NCI-H2107 (cell line): Measurements from ENCODE around the gene BABAM2.

Experiments
- DNase-seq: peaks from one replicate; lab custom pipeline; 2025; lab: John Stamatoyannopoulos, UW

Gene BABAM2

DNA sequence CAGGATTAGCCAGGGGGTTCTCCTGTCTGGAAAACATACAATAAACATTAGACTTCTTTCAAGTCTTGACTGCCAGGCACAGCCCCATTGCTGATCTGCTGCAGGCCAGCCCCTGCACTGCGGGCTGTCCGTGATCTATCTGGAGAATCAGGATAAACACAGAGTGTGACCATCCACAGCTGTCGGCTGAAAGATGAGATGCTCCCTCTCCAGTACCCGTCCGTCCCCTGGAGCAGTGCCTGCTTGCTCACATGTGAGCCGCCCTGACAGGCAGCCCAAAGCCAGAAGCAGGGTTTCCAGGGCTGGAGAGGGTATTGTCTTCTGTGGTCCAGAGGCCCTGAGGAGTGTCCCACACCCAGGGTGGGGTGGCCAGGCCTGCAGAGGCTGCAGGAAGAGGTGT lies 456.1 kb downstream of the BABAM2 start:
- no peak for DNase-seq

DNA sequence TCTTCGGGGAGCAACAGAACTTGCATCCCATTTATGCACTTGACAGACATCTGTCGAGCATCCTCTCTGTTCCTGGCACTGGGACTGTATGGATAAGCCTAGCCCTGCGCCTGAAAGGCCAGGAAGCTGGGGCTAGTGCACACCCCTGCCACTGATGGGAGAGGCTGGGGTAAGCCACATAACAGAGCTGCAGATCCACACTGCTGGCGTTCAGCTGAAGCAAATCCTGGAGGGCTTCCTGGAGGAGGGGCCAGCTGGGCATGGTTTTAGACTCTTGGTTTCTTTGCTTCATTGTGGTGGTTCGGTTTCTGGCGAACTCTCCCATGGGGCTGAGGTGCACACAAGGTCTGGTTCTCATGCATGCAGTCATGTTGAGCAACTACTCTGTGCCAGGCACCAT lies 456.7 kb downstream of the BABAM2 start:
- no peak for DNase-seq

DNA sequence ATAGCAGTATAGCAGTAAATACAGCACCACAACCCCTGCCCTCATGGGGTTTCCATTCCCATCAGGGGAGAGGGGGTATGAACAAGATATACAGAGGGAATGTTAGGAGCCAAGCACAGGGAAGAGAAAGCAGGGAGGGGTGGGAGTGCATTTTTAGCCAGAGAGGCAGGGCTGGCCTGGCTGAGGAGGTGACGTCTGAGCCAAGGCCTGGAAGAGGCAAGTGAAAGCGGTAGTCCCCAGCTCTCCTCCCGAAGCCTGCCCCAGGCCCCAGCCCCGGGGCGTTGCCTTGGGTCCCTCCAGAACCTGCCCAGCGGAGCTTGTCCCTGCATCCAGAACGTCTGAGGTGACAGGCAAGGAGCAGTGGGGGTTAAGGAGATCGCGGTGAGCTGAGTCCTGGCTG lies 457.1 kb downstream of the BABAM2 start:
- no peak for DNase-seq

DNA sequence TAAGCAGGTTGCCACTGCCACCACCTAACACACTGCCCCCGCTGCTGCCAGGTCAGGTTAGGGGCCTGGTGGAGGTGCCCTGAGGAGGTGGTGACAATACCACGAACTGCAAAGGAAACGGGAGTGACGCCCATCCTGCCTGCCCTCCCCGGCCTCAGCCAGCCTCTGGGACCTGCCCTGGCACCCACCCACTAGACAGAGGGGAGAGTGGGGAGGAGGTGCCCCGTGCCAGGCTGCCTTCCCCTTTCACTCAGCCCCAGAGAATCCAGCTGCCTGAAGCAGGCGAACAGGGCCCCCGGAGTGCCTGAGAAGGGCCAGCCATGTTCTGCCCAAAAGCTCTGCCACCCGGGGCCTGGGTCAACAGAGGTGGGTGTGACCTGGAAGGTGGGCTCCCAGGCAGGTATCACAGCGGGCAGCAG lies 457.6 kb downstream of the BABAM2 start:
- no peak for DNase-seq

DNA sequence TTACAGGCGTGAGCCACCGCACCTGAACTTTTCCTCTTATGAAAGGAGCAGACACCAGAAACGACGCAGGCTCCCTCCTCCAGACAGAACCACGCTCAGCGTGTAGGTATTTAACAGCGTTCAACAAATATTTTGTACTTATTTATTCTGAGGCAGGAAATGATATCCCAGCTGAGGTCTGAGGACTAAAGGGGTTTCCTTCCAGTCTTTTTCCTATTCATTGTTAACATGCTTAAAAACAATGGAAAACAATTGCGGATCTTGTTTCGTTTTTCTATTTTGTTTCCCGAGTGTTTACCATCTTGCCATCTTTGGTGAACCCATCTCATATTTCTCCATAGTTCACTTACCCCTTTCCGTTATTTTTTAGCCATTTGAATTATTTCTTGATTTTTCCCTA lies 458.4 kb downstream of the BABAM2 start:
- DNase-seq: no peak

DNA sequence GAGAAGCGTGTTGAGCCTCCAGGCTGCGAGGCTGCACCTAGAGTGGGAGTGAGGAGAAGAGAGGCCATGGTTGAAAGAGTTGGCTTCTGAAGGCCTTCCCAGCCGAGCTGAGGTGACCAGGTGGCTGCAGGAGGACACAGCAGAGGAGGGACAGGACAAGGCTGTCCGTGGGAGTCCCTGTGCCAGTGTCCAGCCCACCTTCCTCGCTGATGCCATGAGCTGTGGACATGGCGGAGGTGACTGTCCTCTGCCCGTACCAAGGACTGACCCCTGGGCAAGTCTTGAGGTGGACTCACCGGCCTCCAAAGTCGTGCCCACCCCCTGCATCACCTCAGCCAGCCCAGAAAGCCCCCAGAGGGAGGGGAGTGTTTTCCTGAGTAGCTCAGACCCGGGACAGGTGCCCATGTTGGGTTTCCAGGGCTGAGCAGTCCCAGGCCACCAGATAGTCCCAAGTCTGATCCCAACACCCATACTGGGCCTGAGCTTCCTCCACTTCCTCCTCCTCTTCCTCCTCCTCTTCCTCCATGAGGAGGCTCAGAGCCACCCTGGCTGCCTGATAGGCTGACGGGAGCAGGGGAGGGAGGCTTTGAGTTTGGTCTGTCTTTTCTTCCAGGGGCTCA lies 459.1 kb downstream of the BABAM2 start:
- no peak for DNase-seq

DNA sequence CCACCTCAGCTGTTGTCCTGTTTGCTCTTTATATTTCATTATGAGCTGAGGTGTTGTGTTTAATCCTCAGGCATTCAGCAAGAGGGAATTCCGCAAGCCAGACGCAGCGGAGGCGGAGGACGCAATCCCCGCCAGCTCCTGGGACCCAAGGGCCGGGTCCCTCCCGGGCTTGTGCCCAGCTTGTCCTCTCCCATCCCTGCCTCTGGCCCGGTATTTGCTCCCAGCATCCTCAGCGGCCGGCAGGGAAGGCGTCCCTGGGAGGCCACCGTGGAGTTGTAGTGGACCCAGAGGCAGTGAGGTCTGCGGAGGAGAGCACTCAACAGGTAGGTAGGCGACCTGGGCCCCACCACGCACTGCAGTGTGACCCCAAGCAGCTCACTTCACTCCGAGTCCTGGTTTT lies 459.7 kb downstream of the BABAM2 start:
- DNase-seq: no peak

DNA sequence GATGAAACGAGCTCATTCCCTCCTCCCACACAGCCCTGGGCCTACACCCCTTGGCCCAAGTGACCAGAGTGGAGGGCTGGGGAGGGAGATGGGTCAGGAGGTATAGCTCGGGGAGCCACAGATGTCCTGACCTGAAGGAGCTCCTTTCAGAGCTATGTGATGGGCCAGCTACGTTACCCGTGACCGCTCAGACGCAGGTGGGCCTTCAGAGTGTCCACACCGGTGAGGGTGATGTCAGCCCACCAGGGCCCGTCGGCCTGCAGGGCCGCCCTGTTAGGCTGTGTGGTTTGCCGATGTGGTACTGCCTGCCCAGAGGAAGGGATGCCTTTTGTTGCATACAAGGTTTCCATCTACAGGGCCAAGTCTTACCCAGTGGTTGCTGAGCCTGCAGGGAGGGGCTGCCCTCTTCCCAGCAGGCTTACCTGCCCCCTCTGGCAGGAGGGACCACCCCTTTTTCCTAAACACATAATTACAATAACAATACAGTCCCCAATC lies 460.3 kb downstream of the BABAM2 start:
- no peak for DNase-seq

DNA sequence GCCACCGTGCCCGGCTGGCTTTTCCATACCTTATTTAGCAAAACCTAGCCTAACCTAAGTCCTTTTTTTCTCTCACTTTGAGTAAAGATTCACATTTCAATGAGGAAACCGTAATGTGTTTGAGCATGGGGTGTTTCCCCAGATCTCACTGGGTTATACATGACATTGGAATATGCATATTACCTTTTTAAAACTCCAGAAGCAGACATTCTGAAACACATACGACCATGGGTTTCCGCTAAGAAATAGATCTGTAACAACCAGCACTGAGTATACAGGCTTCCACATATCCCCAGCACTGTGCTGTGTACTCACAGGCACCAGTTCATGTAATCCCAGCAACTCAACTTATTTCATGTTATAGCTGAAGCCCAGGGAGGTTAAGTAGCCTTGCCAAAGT lies 461.1 kb downstream of the BABAM2 start:
- DNase-seq: no peak

DNA sequence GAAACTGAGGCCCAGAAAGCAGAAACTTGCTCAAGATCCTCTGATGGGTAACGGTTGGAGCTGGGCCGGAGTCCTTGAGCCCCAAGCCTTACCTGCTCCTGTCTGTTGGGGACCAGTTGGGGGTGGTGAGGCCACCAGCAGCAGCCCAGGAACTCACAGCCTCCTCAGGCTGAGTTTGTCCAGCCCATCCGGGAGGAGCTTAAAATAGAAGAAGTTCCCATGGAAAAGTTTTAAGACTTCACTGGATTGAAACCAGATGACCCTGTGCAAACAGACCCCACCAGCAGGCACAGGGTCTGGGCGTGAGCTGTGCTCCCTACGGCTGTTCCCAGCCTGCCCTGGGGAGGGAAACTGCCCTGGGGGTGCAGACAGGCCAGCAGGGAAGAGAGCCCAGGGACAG lies 461.6 kb downstream of the BABAM2 start:
- DNase-seq: no peak

DNA sequence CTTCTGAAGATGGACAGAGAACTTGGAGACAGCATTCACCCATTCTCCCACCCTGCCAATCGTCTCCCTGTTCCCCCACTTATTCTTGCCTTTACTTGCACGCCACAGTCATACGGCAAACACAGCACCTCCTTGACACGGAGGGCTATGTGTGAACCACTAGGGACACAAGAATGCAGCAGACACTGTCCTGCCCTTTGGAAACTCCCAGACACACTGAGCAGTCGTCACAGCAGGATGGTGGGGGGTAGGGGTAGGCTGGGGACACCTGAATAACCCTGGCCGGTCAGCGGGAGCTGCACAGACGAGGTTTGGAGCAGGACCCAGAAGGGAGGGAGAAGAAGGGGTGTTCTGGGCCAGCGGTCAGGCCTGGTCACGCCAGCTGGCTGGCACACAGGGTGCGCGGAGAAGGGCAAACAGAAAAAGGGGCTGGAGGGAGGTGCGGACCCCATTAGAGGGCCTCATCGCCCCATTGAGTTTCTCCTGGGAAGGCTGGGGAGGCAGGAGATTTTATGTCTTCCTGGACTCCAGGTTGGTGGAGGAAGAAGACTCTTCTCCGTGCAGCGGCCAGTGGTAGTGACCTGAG lies 462.2 kb downstream of the BABAM2 start:
- no peak for DNase-seq

DNA sequence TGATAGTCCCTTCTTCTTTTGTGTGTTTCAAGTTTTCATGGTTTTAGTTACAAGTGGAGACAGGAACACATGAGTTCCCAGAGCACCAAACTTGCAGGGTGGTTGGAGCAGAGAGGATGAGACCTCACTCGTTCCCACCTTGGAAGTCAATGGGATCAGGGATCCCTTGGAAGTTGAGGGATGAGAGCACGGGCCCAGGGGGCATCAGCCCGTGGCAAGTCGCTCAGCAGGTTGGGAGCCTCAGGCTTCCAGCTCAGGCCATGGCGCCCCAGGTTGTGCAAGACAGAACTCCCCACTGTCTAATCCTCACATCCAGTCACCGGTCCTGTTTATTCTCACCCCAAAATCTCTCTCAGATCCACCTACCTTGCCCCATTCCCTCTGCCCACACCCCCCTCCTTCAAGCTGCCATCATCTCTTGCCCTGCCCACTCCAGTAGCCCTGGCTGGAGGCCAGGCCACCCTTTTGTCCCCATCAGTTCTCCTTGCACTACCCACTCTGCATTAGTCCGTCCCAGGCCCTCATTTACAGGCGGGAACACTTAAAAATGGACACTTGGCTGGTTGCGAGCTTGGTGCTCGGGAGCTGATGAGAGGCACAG lies 464.5 kb downstream of the BABAM2 start:
- DNase-seq: no peak

DNA sequence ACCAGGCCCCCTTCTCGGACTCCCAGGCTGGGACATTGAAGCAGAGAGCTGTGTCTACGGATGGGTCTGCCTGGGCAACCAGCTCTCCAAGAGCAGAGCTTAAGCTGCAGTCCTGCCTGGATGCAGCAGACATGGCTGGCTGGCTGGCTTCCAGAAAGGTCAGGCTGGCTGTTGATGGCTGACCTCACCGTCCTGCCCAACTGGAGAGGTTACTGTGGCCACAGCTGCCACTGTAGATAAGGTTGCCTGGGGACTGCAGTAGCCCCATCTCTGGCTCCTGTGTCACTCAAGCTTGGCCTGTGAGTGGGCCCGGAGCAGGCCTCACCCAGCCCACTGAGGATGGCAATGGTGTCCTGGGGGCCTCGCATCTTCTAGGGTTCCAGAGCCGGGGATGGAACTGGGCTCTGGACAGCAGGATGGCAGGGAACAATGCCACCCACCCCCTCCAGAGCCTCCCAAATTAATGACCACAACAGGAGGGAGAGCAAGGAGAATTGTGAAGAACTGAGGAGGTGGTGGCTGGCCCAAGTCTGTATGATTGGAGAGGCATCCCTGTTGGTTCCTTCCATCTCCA lies 465.1 kb downstream of the BABAM2 start:
- DNase-seq: no peak

DNA sequence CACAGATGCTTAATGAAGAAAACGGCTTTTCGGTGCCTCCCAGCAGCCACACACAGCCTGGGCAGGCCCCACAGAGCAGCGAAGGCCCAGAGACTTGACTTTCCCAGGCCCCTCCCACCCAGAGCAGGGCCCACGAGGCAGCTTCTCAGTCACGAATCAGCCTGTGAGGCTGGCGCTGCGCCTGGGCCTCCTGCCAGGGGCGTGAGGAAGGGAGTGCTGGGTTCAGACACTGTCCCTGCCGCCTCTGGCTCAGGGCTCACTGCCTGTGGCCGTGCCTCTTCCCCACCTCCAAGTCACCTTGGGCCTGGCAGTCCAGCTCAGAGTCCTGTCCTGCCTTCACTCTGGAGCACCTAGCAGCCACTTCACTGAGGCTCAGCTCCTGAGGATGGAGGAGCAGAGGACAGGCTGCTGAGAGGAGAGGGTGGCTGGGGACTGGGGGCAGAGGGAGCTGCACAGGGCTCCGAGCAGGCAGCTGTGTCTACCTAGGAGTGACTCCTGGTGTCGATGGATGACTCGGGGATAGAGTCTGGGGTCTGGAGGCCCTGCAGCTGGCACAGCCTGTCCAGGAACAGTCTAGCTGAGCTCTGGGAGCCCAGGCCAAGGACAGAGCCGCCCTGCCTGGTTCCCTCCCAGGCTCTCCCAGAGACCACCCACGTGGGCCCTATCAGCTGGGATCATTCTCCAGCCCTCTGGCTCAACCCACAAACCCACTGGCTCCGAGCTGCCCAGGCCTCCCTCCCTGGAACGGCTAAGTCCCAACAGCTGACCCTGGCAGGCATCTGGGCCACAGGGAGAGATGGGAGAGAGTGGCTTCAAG lies 465.8 kb downstream of the BABAM2 start:
- no peak for DNase-seq

DNA sequence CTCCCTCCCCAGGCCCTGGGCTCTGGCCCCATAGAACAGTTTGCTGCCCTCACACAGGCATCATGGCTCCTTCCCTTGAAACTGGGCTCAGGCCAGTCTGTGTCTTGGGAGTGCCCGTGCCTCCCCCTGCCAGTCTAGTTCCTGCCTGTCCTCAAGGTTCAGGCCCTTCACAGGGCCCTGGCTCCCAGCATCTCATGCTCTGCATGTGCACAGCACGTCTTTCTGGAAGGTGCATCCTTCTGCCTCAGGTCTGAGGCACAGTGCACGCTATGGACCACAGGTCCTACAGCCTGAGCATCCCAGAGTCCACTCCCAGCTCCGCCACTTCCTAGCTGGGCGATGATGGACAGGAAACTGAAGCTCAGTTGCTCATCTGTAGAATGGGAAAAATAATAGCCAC lies 466.5 kb downstream of the BABAM2 start:
- no peak for DNase-seq

DNA sequence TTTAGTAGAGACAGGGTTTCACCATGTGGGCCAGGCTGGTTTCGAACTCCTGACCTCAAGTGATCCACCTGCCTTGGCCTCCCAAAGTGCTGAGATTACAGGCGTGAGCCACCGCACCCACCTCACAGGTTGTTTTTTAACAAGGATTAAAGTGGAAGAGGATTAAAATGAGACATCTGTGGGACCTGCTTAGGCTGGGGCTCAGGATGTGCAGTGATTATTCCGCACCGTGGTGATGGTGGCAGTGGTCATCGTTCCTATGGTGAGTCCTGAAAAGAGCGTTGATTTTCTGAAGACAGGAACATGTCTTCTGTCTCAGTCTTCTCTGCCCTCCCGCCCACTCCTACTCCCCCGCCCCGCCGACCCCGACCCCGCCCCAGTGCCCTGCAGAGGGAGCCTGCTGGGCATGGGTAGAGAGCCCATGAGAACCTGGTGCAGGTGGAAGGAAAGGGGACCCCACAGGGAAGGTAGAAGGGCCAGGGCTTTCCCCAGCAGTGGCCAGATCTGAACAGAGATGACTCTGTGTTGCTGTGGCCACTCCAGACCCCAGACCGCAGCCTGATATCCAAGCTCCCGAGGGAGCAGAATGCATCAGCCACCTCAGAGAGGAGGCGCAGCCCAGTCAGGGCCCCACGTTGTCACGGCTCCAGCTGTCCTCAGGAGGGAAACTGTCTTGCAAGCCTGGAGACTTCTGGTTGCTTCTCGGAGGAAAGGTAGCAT lies 467.6 kb downstream of the BABAM2 start:
- no peak for DNase-seq

DNA sequence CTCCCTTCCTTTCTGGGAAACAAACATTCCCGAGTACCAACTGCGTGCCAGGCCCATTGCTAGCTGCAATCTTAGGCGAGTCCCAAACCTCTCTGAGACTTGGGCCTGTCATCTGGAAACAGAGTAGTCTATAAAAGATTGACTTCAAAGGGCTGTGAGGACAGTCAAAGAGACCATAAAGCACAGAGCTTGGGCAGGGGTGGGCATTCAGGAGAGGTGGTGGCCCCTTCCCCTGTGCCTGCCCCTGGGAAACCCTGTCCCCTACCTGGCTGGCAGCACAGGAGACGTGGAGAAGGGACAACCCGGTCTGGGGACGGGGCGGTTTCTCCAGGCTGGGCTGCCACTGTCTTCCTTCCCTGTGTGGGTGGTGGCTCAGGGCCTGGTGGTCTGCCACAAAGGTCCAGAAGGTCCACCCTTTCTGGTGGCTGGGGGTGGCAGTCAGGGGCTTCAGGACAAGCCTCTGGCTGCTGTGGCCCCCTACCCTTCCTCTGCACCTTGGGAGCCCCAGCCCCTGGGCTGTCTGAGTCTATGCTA lies 468.2 kb downstream of the BABAM2 start:
- DNase-seq: no peak

DNA sequence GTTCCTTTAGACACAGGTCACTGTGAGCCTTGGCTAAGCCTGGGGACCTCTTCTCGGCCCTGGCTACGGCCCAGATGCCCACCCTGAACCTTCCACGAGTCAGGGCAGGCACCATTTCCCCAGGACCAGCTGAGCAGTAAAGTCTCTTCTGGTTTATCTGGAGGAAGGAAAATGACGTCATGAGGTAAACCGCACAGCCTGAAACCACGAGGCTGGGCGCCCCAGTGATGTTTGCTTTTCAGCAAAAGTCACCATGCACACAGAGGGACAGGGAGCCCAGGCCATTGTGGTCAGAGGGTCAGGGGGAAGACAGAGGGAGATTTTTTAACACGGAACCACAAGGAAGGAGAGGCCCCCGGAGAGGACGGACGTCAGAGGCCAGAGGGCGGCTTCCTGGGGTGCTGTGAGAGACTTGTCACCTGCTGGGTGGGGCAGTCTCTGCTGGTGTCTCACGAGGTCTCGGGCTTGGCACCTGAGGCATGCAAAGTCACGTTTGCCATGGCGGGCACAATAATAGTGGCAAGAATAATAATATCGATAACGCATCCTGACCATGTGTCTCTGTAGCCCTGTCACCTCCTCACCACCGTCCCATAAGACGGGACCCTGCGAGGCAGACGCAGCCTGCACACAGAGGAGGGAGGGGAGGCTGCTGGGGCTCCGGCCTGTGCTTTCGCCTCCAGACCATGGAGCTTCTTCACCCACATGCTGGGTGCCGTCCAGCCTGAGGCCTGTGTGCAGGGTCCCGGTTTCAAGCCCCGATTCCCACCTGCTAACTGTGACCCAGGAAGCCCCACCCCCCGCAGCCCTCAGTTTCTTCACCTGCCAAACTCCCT lies 468.9 kb downstream of the BABAM2 start:
- no peak for DNase-seq

DNA sequence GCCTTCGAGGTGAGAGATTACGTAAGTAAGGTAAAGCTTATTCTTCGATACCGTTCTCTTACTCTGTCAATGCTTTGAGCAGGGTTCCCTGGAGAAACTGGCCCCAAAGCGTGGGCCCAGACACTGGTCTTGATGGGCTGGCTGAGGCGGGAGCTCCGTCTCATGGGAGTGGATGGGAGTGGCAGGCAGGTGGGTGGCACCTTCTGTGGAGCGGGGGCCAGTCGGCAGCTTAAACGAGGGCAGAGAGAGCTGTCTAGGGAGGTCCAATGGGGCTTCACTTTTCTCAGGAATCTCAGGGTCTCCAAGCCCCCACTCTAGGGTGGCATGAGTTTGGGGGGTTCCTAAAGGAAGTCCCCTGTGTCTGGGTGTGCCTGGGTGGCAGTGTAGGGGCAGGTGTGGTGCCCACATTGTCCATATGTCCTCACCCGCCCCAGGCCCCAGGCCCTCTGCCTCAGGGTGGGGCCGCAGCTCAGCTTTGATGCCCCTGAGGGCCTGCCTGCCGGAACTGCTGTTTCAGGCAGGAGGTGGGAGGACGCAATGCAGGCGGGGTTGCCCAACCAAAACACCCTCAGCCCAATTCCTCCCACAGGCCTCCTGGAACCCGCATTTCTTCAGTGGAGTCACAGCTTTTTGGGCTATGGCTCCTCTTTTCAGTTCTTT lies 469.7 kb downstream of the BABAM2 start:
- no peak for DNase-seq

DNA sequence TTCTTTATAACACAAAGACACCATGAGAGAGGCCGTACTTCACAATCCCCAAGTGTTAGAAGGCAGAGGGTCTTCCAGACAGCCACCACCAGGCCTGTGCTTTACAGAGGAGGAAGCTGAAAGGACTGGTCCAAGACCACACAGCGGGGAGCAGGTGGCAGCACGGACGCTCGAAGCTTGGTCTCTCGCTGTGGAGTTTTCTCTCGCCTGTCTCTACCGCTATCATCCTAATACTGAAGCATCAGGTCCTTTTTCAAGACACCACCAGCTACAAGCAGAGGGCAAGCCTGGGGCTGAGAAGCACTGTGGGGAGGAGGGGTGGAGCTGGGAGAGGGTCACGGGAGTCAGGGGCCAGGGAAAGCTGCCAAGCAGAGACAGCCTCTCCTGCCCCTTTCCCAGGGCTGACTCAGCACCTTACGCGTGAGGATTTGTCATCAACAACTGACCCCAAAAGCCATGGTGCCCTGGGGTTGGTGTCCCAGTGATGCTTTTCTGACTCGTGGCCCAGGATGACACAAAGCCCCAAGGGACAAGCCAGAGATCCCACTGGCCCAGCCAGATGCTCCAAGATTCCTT lies 470.3 kb downstream of the BABAM2 start:
- DNase-seq: no peak
